ENCODE results near the gene SERPINI2.

The SERPINI2 gene

GRCh38 chr3:167501941-167502340 lies 28.1 kb upstream of the SERPINI2 start:
- Histone ChIP-seq H3K27ac (ENCODE audit: poor library complexity, severe bottlenecking) (no peak overlapping the region), H3K9me3 (ENCODE audit: severe bottlenecking) (no peaks in the 10 kb centered on the region), H3K27me3 (ENCODE audit: insufficient read depth, poor library complexity, severe bottlenecking) (no peaks in the 10 kb centered on the region), H3K36me3 (ENCODE audit: low read depth) (no peaks in the 10 kb centered on the region), H3K4me3 (ENCODE audit: severe bottlenecking) (no peak overlapping the region), H3K4me1 (ENCODE audit: insufficient read depth, poor library complexity, severe bottlenecking) (no peaks in the 10 kb centered on the region)
- DNase-seq (ENCODE audit: low spot score) (no peak), ATAC-seq (ENCODE audit: low read depth) (no peak)
- TF ChIP-seq CTCF (IDR thresholded peaks at IDR 0.05; ENCODE audit: poor library complexity, severe bottlenecking): no peak

- ATAC-seq (ENCODE audit: low read depth) (no peak), DNase-seq (ENCODE audit: low spot score) (no peak)
- Histone ChIP-seq H3K27ac (ENCODE audit: poor library complexity, severe bottlenecking) (no peak overlapping the region), H3K4me3 (ENCODE audit: severe bottlenecking) (no peak overlapping the region), H3K36me3 (ENCODE audit: low read depth) (no peaks in the 10 kb centered on the region), H3K27me3 (ENCODE audit: insufficient read depth, poor library complexity, severe bottlenecking) (no peaks in the 10 kb centered on the region), H3K4me1 (ENCODE audit: insufficient read depth, poor library complexity, severe bottlenecking) (no peaks in the 10 kb centered on the region), H3K9me3 (ENCODE audit: severe bottlenecking) (no peaks in the 10 kb centered on the region)
- TF ChIP-seq CTCF (IDR thresholded peaks at IDR 0.05; ENCODE audit: poor library complexity, severe bottlenecking): no peak
These were observed 24.1 kb upstream of the SERPINI2 start for GRCh38 chr3:167497903-167498302.

- no peak for TF ChIP-seq CTCF (IDR thresholded peaks at IDR 0.05; ENCODE audit: poor library complexity, severe bottlenecking)
These were observed 19.4 kb upstream of the SERPINI2 start for GRCh38 chr3:167493244-167493643.

GRCh38 chr3:167491621-167492020 lies 17.8 kb upstream of the SERPINI2 start:
- no peak for ATAC-seq (ENCODE audit: low read depth)
- H3K27ac ChIP-seq (ENCODE audit: poor library complexity, severe bottlenecking): no peak overlapping the region
- DNase-seq (ENCODE audit: low spot score): no peak
- no peaks in the 10 kb centered on the region for H3K9me3 ChIP-seq (ENCODE audit: severe bottlenecking)
- no peak for TF ChIP-seq CTCF (IDR thresholded peaks at IDR 0.05; ENCODE audit: poor library complexity, severe bottlenecking)
- H3K27me3 ChIP-seq (ENCODE audit: insufficient read depth, poor library complexity, severe bottlenecking): no peaks in the 10 kb centered on the region
- no peak overlapping the region for H3K4me3 ChIP-seq (ENCODE audit: severe bottlenecking)
- H3K36me3 ChIP-seq (ENCODE audit: low read depth): no peaks in the 10 kb centered on the region
- no peaks in the 10 kb centered on the region for H3K4me1 ChIP-seq (ENCODE audit: insufficient read depth, poor library complexity, severe bottlenecking)

More at GRCh38 chr3:167493244-167493643, 19.4 kb upstream of the SERPINI2 start:
- Histone ChIP-seq H3K4me1 (ENCODE audit: insufficient read depth, poor library complexity, severe bottlenecking) (no peaks in the 10 kb centered on the region), H3K27me3 (ENCODE audit: insufficient read depth, poor library complexity, severe bottlenecking) (no peaks in the 10 kb centered on the region), H3K4me3 (ENCODE audit: severe bottlenecking) (no peak overlapping the region), H3K9me3 (ENCODE audit: severe bottlenecking) (no peaks in the 10 kb centered on the region), H3K36me3 (ENCODE audit: low read depth) (no peaks in the 10 kb centered on the region), H3K27ac (ENCODE audit: poor library complexity, severe bottlenecking) (no peak overlapping the region)
- ATAC-seq (ENCODE audit: low read depth): no peak
- DNase-seq (ENCODE audit: low spot score): no peak

GRCh38 chr3:167489571-167489970 lies 15.7 kb upstream of the SERPINI2 start:
- H3K27ac ChIP-seq (ENCODE audit: poor library complexity, severe bottlenecking): no peak overlapping the region
- H3K36me3 ChIP-seq (ENCODE audit: low read depth): no peaks in the 10 kb centered on the region
- DNase-seq (ENCODE audit: low spot score): no peak
- no peaks in the 10 kb centered on the region for H3K4me1 ChIP-seq (ENCODE audit: insufficient read depth, poor library complexity, severe bottlenecking)
- ATAC-seq (ENCODE audit: low read depth): no peak
- no peaks in the 10 kb centered on the region for H3K27me3 ChIP-seq (ENCODE audit: insufficient read depth, poor library complexity, severe bottlenecking)
- H3K4me3 ChIP-seq (ENCODE audit: severe bottlenecking): no peak overlapping the region
- H3K9me3 ChIP-seq (ENCODE audit: severe bottlenecking): no peaks in the 10 kb centered on the region
- TF ChIP-seq CTCF (IDR thresholded peaks at IDR 0.05; ENCODE audit: poor library complexity, severe bottlenecking): no peak
